Measurements from ENCODE around the gene YAP1.

Gene YAP1

DNA sequence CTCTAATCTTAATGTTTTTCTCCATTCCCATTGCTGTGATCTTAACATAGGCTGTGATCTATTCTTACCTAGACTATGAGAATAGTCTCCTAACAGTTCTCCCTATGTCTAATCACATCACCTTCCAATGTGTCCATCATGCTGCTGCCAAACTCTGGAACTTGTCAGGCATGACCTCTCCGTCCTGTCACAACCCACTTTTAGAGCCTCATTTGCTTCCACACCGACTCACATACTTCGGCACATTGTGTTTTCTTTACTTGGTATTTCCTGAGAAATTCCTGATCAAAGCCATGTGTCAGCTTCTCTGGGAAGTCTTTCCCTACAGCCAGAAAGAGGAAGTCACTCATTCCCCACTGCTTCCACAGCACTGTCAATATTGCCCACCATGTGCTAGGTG lies 166.5 kb downstream of the YAP1 start:
- DNase-seq (ENCODE audit: low read depth): no peak
- TF ChIP-seq CTCF (IDR thresholded peaks at IDR 0.05; ENCODE audit: low read depth, low read length, missing control alignments): no peak
- no peak overlapping the region for H3K4me3 ChIP-seq (ENCODE audit: low read depth, low read length)

- DNase-seq (ENCODE audit: low read depth): no peak
- H3K4me3 ChIP-seq (ENCODE audit: low read depth, low read length): no peak overlapping the region
- TF ChIP-seq CTCF (IDR thresholded peaks at IDR 0.05; ENCODE audit: low read depth, low read length, missing control alignments): no peak
Observed at GRCh38 chr11:102279641-102280170, 169.5 kb downstream of the YAP1 start.

GRCh38 chr11:102280245-102280833 lies 170.1 kb downstream of the YAP1 start:
- TF ChIP-seq CTCF (IDR thresholded peaks at IDR 0.05; ENCODE audit: low read depth, low read length, missing control alignments): no peak
- H3K4me3 ChIP-seq (ENCODE audit: low read depth, low read length): no peak overlapping the region

More at GRCh38 chr11:102280245-102280833, 170.1 kb downstream of the YAP1 start:
- no peak for DNase-seq (ENCODE audit: low read depth)
